ENCODE data around the gene STARD8. TPM values are rescaled to one million over a fixed set of nuclear protein-coding genes. Genes with fewer than 3 reads are reported as not detected.

Gene STARD8, protein sequence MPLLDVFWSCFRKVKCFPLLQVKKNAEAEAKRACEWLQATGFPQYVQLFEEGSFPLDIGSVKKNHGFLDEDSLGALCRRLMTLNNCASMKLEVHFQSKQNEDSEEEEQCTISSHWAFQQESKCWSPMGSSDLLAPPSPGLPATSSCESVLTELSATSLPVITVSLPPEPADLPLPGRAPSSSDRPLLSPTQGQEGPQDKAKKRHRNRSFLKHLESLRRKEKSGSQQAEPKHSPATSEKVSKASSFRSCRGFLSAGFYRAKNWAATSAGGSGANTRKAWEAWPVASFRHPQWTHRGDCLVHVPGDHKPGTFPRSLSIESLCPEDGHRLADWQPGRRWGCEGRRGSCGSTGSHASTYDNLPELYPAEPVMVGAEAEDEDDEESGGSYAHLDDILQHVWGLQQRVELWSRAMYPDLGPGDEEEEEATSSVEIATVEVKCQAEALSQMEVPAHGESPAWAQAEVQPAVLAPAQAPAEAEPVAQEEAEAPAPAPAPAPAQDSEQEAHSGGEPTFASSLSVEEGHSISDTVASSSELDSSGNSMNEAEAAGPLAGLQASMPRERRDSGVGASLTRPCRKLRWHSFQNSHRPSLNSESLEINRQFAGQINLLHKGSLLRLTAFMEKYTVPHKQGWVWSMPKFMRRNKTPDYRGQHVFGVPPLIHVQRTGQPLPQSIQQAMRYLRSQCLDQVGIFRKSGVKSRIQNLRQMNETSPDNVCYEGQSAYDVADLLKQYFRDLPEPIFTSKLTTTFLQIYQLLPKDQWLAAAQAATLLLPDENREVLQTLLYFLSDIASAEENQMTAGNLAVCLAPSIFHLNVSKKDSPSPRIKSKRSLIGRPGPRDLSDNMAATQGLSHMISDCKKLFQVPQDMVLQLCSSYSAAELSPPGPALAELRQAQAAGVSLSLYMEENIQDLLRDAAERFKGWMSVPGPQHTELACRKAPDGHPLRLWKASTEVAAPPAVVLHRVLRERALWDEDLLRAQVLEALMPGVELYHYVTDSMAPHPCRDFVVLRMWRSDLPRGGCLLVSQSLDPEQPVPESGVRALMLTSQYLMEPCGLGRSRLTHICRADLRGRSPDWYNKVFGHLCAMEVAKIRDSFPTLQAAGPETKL
- total RNA-seq (2022; extraction: Qiagen RNA extraction), result 0.79 to 1.8 TPM (median 1.6 TPM) in 5 replicates

DNA sequence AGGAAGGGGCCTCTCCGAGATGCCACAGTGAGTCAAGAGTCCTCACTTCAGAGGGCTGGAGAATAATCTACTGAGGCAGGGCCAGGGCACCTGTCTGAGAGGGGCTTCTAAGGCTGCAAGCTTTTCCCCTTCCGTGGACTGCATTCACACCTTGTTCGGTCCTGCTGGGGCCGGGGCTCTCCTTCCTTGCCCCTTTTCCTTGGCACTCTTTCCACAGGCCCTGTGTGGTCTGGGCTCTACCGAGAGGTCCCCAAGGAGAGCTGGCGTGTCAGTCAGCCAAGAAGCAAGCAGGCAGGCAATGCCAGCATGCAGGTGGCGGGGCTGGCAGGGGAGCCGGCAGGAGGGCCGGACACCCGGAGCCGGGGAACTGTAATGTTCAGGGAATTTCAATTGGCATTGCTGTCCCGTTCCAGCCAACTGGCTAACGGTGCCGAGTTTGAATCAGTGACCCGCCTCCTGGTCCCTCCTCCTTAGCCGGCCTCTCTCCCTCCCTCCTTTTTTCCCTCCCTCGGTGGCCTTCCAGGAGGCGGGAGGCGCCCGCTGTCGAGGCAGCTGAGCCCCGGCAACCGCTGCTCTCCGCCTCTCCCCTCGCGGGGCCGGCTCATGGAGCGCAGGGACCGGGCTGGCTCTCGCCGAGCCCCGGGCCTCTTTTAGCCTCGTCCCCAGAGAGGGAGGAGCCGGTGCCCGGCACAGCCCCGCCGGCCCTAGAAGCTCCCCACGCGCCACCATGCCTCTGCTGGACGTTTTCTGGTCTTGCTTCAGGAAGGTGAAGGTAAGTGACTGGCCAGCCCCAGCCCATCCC, at the start of gene STARD8:
Gene STARD8, plus strand, starts transcription at position 511 of the 802 bp plus-strand sequence. Its CDS starts 217 bp downstream, at position 728.

Other genes starting within 250 kb of the STARD8 start
- 1.4 to 2.4 TPM (median 1.6 TPM) in 5 replicates for gene OPHN1, start 214.2 kb upstream of the STARD8 start, total RNA-seq (2022; extraction: Qiagen RNA extraction)
- 29.3 to 32.9 TPM (median 32.8 TPM) in 5 replicates for gene YIPF6, start 148.6 kb upstream of the STARD8 start, total RNA-seq (2022; extraction: Qiagen RNA extraction)
- gene EFNB1, start 181.4 kb downstream of the STARD8 start, total RNA-seq (2022; extraction: Qiagen RNA extraction), result 8.7 to 10.9 TPM (median 9.5 TPM) in 5 replicates